IMR-90 (cell line): ENCODE measurements around the gene TRIM28. TPM values are rescaled to one million over a fixed set of nuclear protein-coding genes. Genes with fewer than 3 reads are reported as not detected.

Experiments used
- ATAC-seq: fragments of 200-7000 bp; cut with Tn5 transposase; 2 replicates; pipeline ENCODE4 v1.9.1; 2020; ENCODE audit warnings: low read depth, mild to moderate bottlenecking, moderate library complexity
- BruUV-seq: library from RNA; stranded (reverse); fragments of 400-500 nt; replicated peaks from 2 replicates; lab custom pipeline; 2021; lab: Mats Ljungman, UMichigan
- CTCF ChIA-PET: fragments of 300-600 bp; formaldehyde crosslinking; extraction: SDS; loops from one replicate; lab custom pipeline; 2021; ENCODE audit warnings: antibody characterized with exemption; lab: Yijun Ruan, JAX
- POLR2A ChIA-PET: fragments of 300-600 bp; sonication (Branson Sonifier 250); formaldehyde crosslinking; loops from one replicate; lab custom pipeline; 2022; ENCODE audit warnings: antibody characterized with exemption; ENCODE audit not compliant: unreplicated experiment; lab: Charles Lee
- DNase-seq: peaks from one replicate; pipeline ENCODE4 v3.0.0; 2013
- H2AFZ ChIP-seq: replicated peaks from 2 replicates; pipeline ENCODE3; 2013; ENCODE audit warnings: low read length, mild to moderate bottlenecking; ENCODE audit not compliant: poor library complexity
- H2AK5ac ChIP-seq: 2 replicates; pipeline ENCODE4 v1.6.1; 2013; ENCODE audit warnings: low read depth, low read length, inconsistent platforms
- H2AK9ac ChIP-seq: replicated peaks from 2 replicates; pipeline ENCODE3; 2013; ENCODE audit warnings: mild to moderate bottlenecking, low read depth, low read length, moderate library complexity; ENCODE audit not compliant: poor library complexity
- H2BK120ac ChIP-seq: 2 replicates; pipeline ENCODE4 v1.6.1; 2013; ENCODE audit warnings: low read depth, low read length, inconsistent platforms
- H2BK15ac ChIP-seq: 3 replicates; pipeline ENCODE4 v1.6.1; 2013; ENCODE audit warnings: low read depth, low read length, inconsistent platforms
- H2BK20ac ChIP-seq: 2 replicates; pipeline ENCODE4 v1.6.1; 2013; ENCODE audit warnings: low read depth, mild to moderate bottlenecking, inconsistent platforms, low read length, moderate library complexity
- H2BK5ac ChIP-seq: 2 replicates; pipeline ENCODE4 v1.6.1; 2013; ENCODE audit warnings: mild to moderate bottlenecking, low read depth, low read length, inconsistent platforms; ENCODE audit not compliant: poor library complexity, severe bottlenecking
- H3K14ac ChIP-seq: replicated peaks from 2 replicates; pipeline ENCODE4 v1.6.1; 2013; ENCODE audit warnings: low read depth, low read length, inconsistent platforms
- H3K18ac ChIP-seq: 2 replicates; pipeline ENCODE4 v1.6.1; 2013; ENCODE audit warnings: low read depth, low read length, control low read depth
- H3K23ac ChIP-seq: 2 replicates; pipeline ENCODE4 v1.6.1; 2013; ENCODE audit warnings: low read depth, low read length, inconsistent platforms
- H3K27ac ChIP-seq: 2 replicates; pipeline ENCODE4 v1.5.1; 2013; ENCODE audit warnings: mild to moderate bottlenecking, control low read depth, low read length; ENCODE audit not compliant: insufficient read depth
- H3K27me3 ChIP-seq: 2 replicates; pipeline ENCODE4 v1.6.1; 2013; ENCODE audit warnings: low read length; ENCODE audit not compliant: control insufficient read depth, insufficient read depth
- H3K36me3 ChIP-seq: 2 replicates; pipeline ENCODE4 v1.6.1; 2013; ENCODE audit warnings: low read length, mixed read lengths; ENCODE audit not compliant: control insufficient read depth, insufficient read depth
- H3K4ac ChIP-seq: 2 replicates; pipeline ENCODE4 v1.6.1; 2013; ENCODE audit warnings: low read depth, low read length, inconsistent platforms
- H3K4me1 ChIP-seq: 2 replicates; pipeline ENCODE4 v1.6.1; 2013; ENCODE audit warnings: low read length, mixed read lengths; ENCODE audit not compliant: control insufficient read depth, insufficient read depth
- H3K4me2 ChIP-seq: 2 replicates; pipeline ENCODE4 v1.6.1; 2013; ENCODE audit warnings: low read depth, mild to moderate bottlenecking, control low read depth, low read length, moderate library complexity
- H3K4me3 ChIP-seq: 2 replicates; pipeline ENCODE4 v1.5.1; 2013; ENCODE audit warnings: low read depth, mild to moderate bottlenecking, control low read depth, low read length, moderate library complexity; ENCODE audit not compliant: insufficient read depth
- H3K56ac ChIP-seq: 2 replicates; pipeline ENCODE4 v1.6.1; 2013; ENCODE audit warnings: low read length, inconsistent platforms; ENCODE audit not compliant: insufficient read depth; ENCODE audit errors: extremely low read depth
- H3K79me1 ChIP-seq, 2 experiments: 2 replicates each; pipeline ENCODE4 v1.6.1; 2013; ENCODE audit warnings: low read length in 2 of 2, inconsistent platforms in 1 of 2, low read depth in 1 of 2
- H3K9ac ChIP-seq: 2 replicates; pipeline ENCODE4 v1.6.1; 2013; ENCODE audit warnings: low read depth, low read length, control low read depth
- H3K9me1 ChIP-seq: 2 replicates; pipeline ENCODE4 v1.6.1; 2013; ENCODE audit warnings: low read length, inconsistent platforms; ENCODE audit not compliant: insufficient read depth
- H3K9me3 ChIP-seq: 2 replicates; pipeline ENCODE4 v1.6.1; 2013; ENCODE audit warnings: low read length; ENCODE audit not compliant: control insufficient read depth, insufficient read depth
- H4K20me1 ChIP-seq: 2 replicates; pipeline ENCODE4 v1.6.1; 2013; ENCODE audit warnings: low read length, inconsistent platforms; ENCODE audit not compliant: insufficient read depth
- H4K5ac ChIP-seq: 2 replicates; pipeline ENCODE4 v1.6.1; 2013; ENCODE audit warnings: mild to moderate bottlenecking, low read depth, low read length, control low read depth
- H4K8ac ChIP-seq, 2 experiments: 2 replicates each; pipeline ENCODE4 v1.6.1; 2013; ENCODE audit warnings: low read depth in 2 of 2, low read length in 2 of 2, control low read depth in 1 of 2, inconsistent platforms in 1 of 2
- H4K91ac ChIP-seq: 2 replicates; pipeline ENCODE4 v1.6.1; 2013; ENCODE audit warnings: low read depth, low read length, inconsistent platforms; ENCODE audit not compliant: insufficient read depth
- FOS ChIP-seq: fragments of 150-350 bp; IDR thresholded peaks from 2 replicates; pipeline ENCODE4 v1.6.1; 2016; ENCODE audit warnings: low read depth, low read length
- MAZ ChIP-seq: IDR thresholded peaks from 2 replicates; pipeline ENCODE4 v1.6.1; 2012; ENCODE audit warnings: low read depth, mild to moderate bottlenecking, low read length, improper control_type of control experiment, moderate library complexity, borderline replicate concordance
- MXI1 ChIP-seq: IDR thresholded peaks from 2 replicates; pipeline ENCODE4 v1.6.1; 2012; ENCODE audit warnings: low read depth, mild to moderate bottlenecking, low read length, moderate library complexity, borderline replicate concordance
- POLR2A ChIP-seq: IDR thresholded peaks from 2 replicates; pipeline ENCODE4 v1.6.1; 2012; ENCODE audit warnings: mild to moderate bottlenecking, low read depth, low read length
- WGBS, 2 experiments: methylation state at CpG; one replicate each; pipeline versions ENCODE4 v1.1.5 to v1.1.7; 2013; ENCODE audit warnings: missing lambda C conversion rate in 2 of 2; ENCODE audit not compliant: insufficient read length in 1 of 2; ENCODE audit errors: extremely low coverage in 2 of 2; 5-methylcytosine and 5-hydroxymethylcytosine counted together
- dilution Hi-C: fragments of 300-500 bp; cut with HindIII; formaldehyde crosslinking; loops from one replicate; pipeline ENCODE4 v1.14.3; 2018; ENCODE audit warnings: low sequenced_read_pairs; ENCODE audit not compliant: unreplicated experiment
- in situ Hi-C: fragments of 300-500 bp; cut with MboI; formaldehyde crosslinking; loops from 3 replicates; pipeline ENCODE4 v1.14.3; 2019; ENCODE audit warnings: low sequenced_read_pairs, inconsistent platforms, mixed read lengths
- intact Hi-C: fragments of 100-400 bp; cut with micrococcal nuclease; formaldehyde crosslinking; loops from 2 replicates; pipeline ENCODE4 v1.10.0; 2022
- polyA plus RNA-seq, 3 experiments: library from polyadenylated mRNA; depleted of rRNA; stranded (reverse); fragments of >200 nt; gene quantifications; 2 replicates each; pipeline ENCODE4 v1.2.3, GENCODE V29; 2012; ENCODE audit warnings: low replicate concordance in 1 of 3
- total RNA-seq: library from RNA; depleted of rRNA; stranded (reverse); fragments of >200 nt; gene quantifications from 2 replicates; pipeline ENCODE4 v1.2.3, GENCODE V29; 2012
- TF ChIP-seq, protein P1 (sequence below): fragments of 150-350 bp; IDR thresholded peaks from 2 replicates; pipeline ENCODE4 v1.6.1; 2017; ENCODE audit warnings: mild to moderate bottlenecking, antibody characterized with exemption, low read length, low read depth

TRIM28 gene
- total and polyA plus RNA-seq, 2 of the 4 experiments (the other 2 are of a cell fraction) = 349 to 465 TPM

DNA sequence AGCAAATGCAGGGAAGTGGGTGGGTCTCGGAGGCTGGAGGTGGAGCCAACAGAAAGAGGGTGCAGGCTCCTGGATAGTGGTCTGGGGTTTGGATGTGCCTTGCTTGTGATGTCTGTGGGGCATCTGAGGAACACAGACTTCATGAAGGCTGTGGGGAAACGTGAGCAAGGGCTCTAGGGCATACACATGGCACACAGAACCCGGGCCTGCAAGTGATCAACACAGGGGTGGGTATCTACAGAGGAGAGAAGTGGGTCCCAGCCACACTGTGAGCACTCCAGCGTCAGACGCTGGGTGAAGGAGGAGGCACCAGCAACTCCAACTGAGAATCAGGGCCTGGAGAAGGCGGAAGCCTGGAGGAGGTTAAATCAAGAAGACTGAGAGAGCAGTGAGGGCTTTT lies 20.0 kb downstream of the TRIM28 start:
- no peak overlapping the region for H2BK15ac ChIP-seq
- dilution Hi-C loops = no loop called here
- no peak overlapping the region for H3K9ac ChIP-seq
- ChIA-PET POLR2A (no interaction called here), CTCF (no interaction called here)
- H2BK120ac ChIP-seq = no peak overlapping the region
- H2BK5ac ChIP-seq = no peak overlapping the region
- DNase-seq = no peak
- peak overlapping the region; percentile 39; the same call in 1 of the 2 replicates for H3K23ac ChIP-seq
- no peak overlapping the region for H3K18ac ChIP-seq
- intact Hi-C loops = no loop called here
- no peak overlapping the region for H2AK9ac ChIP-seq
- BruUV-seq = no TSS peak
- no peak overlapping the region for H3K4me2 ChIP-seq
- no peak overlapping the region for H3K56ac ChIP-seq
- 67% methylated on average over 1 of the region's 6 CpGs; no CpG with 5 or more reads in 1 of the 2 experiments for WGBS, 2 experiments
- H2AFZ ChIP-seq = no peak overlapping the region
- H3K27me3 ChIP-seq = no peaks in the 10 kb centered on the region
- H3K9me1 ChIP-seq = peaks cover 22% of the 10 kb centered on the region
- no peak for ATAC-seq
- no peak overlapping the region for H3K4me3 ChIP-seq
- H4K8ac ChIP-seq = no peak overlapping the region
- H2AK5ac ChIP-seq = no peak overlapping the region
- no peak overlapping the region for H4K5ac ChIP-seq
- peaks cover 16% of the 10 kb centered on the region for H3K4me1 ChIP-seq
- no peaks in the 10 kb centered on the region; the same call in 1 of the 2 replicates for H4K20me1 ChIP-seq
- peaks cover 2% of the 10 kb centered on the region; the same call in 1 of the 2 replicates for H3K36me3 ChIP-seq
- no peak overlapping the region for H4K91ac ChIP-seq
- no peak overlapping the region for H3K27ac ChIP-seq
- no peak overlapping the region for H2BK20ac ChIP-seq
- no peak overlapping the region for H3K4ac ChIP-seq
- in situ Hi-C loops = no loop called here
- no peaks in the 10 kb centered on the region for H3K9me3 ChIP-seq
- TF ChIP-seq FOS (no peak), MXI1 (no peak), POLR2A (no peak), MAZ (no peak)
- TF ChIP-seq, protein P1, sequence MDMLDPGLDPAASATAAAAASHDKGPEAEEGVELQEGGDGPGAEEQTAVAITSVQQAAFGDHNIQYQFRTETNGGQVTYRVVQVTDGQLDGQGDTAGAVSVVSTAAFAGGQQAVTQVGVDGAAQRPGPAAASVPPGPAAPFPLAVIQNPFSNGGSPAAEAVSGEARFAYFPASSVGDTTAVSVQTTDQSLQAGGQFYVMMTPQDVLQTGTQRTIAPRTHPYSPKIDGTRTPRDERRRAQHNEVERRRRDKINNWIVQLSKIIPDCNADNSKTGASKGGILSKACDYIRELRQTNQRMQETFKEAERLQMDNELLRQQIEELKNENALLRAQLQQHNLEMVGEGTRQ = no peak
- peaks cover 7 to 28% of the 10 kb centered on the region in 2 experiments for H3K79me1 ChIP-seq
- no peak overlapping the region for H3K14ac ChIP-seq
